Measurements from ENCODE around the gene MROH2A.

Gene MROH2A

DNA sequence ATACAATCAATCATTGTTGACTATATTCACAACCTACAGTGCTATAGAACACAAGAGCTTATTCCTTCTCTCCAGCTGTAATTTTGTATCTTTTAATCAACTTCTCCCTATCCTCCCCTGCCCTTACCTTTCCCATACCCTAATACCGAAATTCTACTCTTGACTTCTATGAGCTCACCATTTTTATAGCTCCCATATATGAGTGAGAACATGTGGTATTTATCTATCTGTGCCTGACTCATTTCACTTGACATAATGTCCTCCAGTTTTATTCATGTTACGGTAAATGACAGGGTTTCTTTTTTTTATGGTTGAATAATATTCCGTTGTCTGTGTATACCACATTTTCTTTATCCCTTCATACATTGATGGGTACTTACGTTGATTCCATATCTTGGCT, 2.6 kb downstream of the MROH2A start:
- DNase-seq (ENCODE audit: low read depth), result no peak
- no peak overlapping the region for H3K4me3 ChIP-seq (ENCODE audit: low read length)
- TF ChIP-seq, protein P1, sequence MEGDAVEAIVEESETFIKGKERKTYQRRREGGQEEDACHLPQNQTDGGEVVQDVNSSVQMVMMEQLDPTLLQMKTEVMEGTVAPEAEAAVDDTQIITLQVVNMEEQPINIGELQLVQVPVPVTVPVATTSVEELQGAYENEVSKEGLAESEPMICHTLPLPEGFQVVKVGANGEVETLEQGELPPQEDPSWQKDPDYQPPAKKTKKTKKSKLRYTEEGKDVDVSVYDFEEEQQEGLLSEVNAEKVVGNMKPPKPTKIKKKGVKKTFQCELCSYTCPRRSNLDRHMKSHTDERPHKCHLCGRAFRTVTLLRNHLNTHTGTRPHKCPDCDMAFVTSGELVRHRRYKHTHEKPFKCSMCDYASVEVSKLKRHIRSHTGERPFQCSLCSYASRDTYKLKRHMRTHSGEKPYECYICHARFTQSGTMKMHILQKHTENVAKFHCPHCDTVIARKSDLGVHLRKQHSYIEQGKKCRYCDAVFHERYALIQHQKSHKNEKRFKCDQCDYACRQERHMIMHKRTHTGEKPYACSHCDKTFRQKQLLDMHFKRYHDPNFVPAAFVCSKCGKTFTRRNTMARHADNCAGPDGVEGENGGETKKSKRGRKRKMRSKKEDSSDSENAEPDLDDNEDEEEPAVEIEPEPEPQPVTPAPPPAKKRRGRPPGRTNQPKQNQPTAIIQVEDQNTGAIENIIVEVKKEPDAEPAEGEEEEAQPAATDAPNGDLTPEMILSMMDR (IDR thresholded peaks at IDR 0.05; ENCODE audit: insufficient read depth, low read depth, low read length, missing control alignments), result no peak

DNA sequence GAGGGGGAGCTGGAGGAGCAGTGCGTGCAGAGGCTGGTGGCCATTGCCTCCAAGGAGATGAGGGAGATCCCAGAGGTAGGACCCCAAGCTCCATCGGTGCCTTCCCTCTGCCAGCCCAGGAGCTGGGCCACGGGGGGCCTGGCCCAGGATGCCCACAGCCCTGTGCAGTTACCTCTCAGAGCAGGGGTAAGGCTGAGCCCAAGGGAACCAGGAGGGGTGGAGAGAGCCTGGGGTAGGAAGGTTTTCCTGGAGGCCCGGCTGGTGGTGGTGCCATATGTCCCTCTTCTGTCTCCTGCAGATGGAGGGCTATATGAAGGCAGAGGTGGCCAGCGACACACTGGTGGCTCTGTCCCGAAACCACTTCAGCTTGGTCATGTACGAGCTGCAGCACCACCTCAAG, 11.4 kb downstream of the MROH2A start:
- TF ChIP-seq, protein P1 (IDR thresholded peaks at IDR 0.05; ENCODE audit: insufficient read depth, low read depth, low read length, missing control alignments), result no peak
- no peak for DNase-seq (ENCODE audit: low read depth)
- no peak overlapping the region for H3K4me3 ChIP-seq (ENCODE audit: low read length)

DNA sequence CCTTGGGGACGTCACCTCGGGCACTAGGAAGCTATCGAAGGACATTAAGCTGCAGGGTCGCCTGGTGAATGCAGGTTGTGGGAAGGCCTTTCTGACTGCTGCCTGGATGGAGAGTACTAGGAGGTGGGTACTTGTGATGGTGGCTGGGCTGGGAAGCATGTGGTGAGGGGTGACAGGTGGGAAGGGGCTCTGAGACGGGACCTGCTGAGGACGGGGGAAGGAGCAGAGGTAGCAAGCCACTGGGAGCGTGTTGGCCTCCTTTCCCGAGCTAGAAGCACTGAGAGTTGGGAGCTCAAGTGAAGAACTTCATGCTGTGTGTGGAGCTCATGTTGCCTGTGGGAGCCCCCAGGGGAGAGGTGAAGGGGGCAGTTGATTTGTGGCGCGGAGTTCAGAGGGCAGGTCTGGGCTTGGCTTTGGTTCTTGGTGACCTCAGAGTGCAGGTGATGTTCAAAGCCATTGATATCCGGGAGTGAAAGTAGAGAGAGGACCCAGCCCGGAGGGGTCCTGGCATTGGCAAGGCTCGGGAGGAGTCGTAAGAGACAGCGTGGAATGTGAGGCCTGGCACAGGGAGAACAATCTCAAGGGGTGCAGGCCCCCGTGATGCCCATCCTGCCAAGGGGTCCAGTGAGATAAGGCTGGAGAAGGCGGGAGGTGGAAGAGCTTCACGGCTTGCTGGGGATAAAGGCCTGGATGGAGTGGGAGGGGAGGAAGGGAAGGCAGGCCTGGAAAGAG, 13.2 kb downstream of the MROH2A start:
- TF ChIP-seq, protein P1 (IDR thresholded peaks at IDR 0.05; ENCODE audit: insufficient read depth, low read depth, low read length, missing control alignments), result no peak
- DNase-seq (ENCODE audit: low read depth), result no peak
- H3K4me3 ChIP-seq (ENCODE audit: low read length), result no peak overlapping the region

DNA sequence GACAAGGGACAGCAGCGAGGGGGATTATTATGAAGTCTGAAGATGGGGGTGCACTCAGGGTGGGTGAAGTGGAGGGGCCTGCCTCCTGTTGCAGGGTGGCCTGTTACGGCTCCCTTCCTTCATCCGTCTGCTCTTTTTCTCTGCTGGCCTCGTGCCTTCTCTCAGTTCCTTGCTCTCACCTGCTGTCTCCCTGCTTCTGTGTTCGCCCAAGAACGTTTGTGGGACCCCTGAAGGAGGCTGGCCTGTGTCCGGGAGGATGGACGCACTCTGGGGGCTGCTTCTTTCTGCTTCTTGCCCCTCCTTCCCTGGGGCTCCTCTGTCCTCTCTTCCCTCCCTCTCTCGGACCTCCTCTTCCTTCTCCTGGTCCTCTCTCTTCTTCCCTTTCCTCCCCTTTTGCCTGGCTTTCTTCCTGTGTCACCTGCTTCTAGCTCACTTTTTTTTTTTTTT, 13.8 kb downstream of the MROH2A start:
- H3K4me3 ChIP-seq (ENCODE audit: low read length), result no peak overlapping the region
- TF ChIP-seq, protein P1 (IDR thresholded peaks at IDR 0.05; ENCODE audit: insufficient read depth, low read depth, low read length, missing control alignments), result no peak
- DNase-seq (ENCODE audit: low read depth), result no peak

DNA sequence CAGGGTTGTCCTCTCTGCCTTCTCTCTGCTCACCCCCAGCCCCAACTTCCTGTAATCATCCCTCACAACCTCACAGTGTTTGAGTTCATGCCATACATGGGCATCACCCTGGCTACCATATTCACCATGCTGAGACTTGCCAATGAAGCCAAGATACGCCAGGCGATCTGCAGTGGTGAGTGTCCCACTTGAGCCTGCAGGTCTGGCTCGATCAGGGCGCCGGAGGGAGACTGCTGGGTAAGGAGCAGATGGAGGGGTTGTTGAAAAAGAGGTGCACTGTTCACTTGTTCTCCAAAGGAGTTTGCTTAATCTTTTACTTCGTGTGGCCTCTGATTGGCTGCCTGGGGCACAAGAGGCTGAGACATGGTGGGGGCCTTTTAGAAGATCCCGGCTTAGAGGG, 14.6 kb downstream of the MROH2A start:
- TF ChIP-seq, protein P1 (IDR thresholded peaks at IDR 0.05; ENCODE audit: insufficient read depth, low read depth, low read length, missing control alignments), result no peak
- DNase-seq (ENCODE audit: low read depth), result no peak
- H3K4me3 ChIP-seq (ENCODE audit: low read length), result no peak overlapping the region

DNA sequence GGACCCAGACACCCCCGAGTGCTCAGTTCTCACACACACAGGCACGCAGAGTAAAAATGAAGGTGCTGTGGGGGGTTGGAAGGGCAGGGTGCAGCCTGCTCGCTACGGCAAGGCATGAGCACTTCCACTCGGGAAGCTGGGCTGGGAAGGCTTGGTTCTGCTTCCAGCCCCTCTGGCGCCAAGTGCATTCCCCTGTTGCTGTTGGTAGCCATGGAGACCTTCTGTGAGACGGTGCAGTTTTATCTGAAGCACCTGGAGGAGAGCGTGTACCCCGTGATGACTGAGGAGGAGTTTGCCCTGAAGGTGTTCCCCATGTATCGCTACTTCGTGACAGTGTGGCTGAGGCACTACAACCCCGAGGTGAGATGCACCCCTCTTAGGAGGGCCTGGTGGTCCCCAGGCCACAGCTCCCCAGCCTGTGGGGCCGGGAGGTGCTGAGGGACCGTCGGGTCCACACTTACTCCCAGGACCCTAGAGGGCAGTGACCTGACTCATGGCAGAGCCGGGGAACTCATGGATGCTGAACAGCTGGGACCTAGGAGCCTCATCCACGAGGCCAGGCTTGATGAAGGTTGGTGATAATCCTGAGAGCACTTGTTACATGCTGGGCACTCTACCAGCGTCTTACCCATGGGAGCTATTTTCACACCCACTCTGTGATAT, 15.5 kb downstream of the MROH2A start:
- H3K4me3 ChIP-seq (ENCODE audit: low read length), result no peak overlapping the region
- no peak for DNase-seq (ENCODE audit: low read depth)
- TF ChIP-seq, protein P1 (IDR thresholded peaks at IDR 0.05; ENCODE audit: insufficient read depth, low read depth, low read length, missing control alignments), result no peak
